ENCODE results near the gene KRTAP9-3.
"Not testable (repeated sequence)": the region's sequence is repeated elsewhere in the genome, so short reads cannot be mapped to it uniquely, and the experiment has no call there.

KRTAP9-3 gene
- 0 reads per million in 3 donors for total RNA-seq

- DNase-seq; H3K27ac ChIP-seq (ENCODE audit: insufficient read depth, low read length, poor library complexity, severe bottlenecking); H3K9me3 ChIP-seq (ENCODE audit: control insufficient read depth, low read length); H3K36me3 ChIP-seq (ENCODE audit: control insufficient read depth, insufficient read depth, low read length); H3K4me1 ChIP-seq (ENCODE audit: control insufficient read depth, insufficient read depth, low read length, poor library complexity, severe bottlenecking); H3K27me3 ChIP-seq (replicated peaks; ENCODE audit: control insufficient read depth, insufficient read depth, low read length, poor library complexity, severe bottlenecking); H3K4me3 ChIP-seq (ENCODE audit: insufficient read depth, low read depth, low read length, poor library complexity, severe bottlenecking): not testable (repeated sequence)
Observed at GRCh38 chr17:41232399-41233105, at the start of gene KRTAP9-3. TSS of gene KRTAP9-3 (plus strand) at chr17:41232449. CDS start at chr17:41232502, 53 bp downstream.

- Histone ChIP-seq H3K36me3 (ENCODE audit: control insufficient read depth, insufficient read depth, low read length) (no peaks in the 10 kb centered on the region), H3K4me1 (ENCODE audit: control insufficient read depth, insufficient read depth, low read length, poor library complexity, severe bottlenecking) (no peaks in the 10 kb centered on the region), H3K4me3 (ENCODE audit: insufficient read depth, low read depth, low read length, poor library complexity, severe bottlenecking) (no peak within 1 kb of the TSS), H3K27me3 (replicated peaks; ENCODE audit: control insufficient read depth, insufficient read depth, low read length, poor library complexity, severe bottlenecking) (no peaks in the 10 kb centered on the region), H3K9me3 (ENCODE audit: control insufficient read depth, low read length) (no peaks in the 10 kb centered on the region), H3K27ac (ENCODE audit: insufficient read depth, low read length, poor library complexity, severe bottlenecking) (no peak within 1 kb of the TSS)
- no peak for DNase-seq
Observed at GRCh38 chr17:41184480-41184961, 47.7 kb upstream of the KRTAP9-3 start, which contains the start of gene KRTAP4-1. TSS of gene KRTAP4-1 (minus strand) at chr17:41184911. CDS start at chr17:41184854, 57 bp downstream.

GRCh38 chr17:41185001-41185400, 47.2 kb upstream of the KRTAP9-3 start:
- H3K4me1 ChIP-seq (ENCODE audit: control insufficient read depth, insufficient read depth, low read length, poor library complexity, severe bottlenecking) = no peaks in the 10 kb centered on the region
- H3K27me3 ChIP-seq (replicated peaks; ENCODE audit: control insufficient read depth, insufficient read depth, low read length, poor library complexity, severe bottlenecking) = no peaks in the 10 kb centered on the region
- no peaks in the 10 kb centered on the region for H3K9me3 ChIP-seq (ENCODE audit: control insufficient read depth, low read length)
- H3K27ac ChIP-seq (ENCODE audit: insufficient read depth, low read length, poor library complexity, severe bottlenecking) = no peak overlapping the region
- no peaks in the 10 kb centered on the region for H3K36me3 ChIP-seq (ENCODE audit: control insufficient read depth, insufficient read depth, low read length)
- H3K4me3 ChIP-seq (ENCODE audit: insufficient read depth, low read depth, low read length, poor library complexity, severe bottlenecking) = no peak overlapping the region
- no peak for DNase-seq

GRCh38 chr17:41186872-41187271, 45.4 kb upstream of the KRTAP9-3 start:
- no peaks in the 10 kb centered on the region for H3K36me3 ChIP-seq (ENCODE audit: control insufficient read depth, insufficient read depth, low read length)
- no peak overlapping the region for H3K27ac ChIP-seq (ENCODE audit: insufficient read depth, low read length, poor library complexity, severe bottlenecking)
- no peaks in the 10 kb centered on the region for H3K9me3 ChIP-seq (ENCODE audit: control insufficient read depth, low read length)
- H3K27me3 ChIP-seq (replicated peaks; ENCODE audit: control insufficient read depth, insufficient read depth, low read length, poor library complexity, severe bottlenecking) = no peaks in the 10 kb centered on the region
- no peaks in the 10 kb centered on the region for H3K4me1 ChIP-seq (ENCODE audit: control insufficient read depth, insufficient read depth, low read length, poor library complexity, severe bottlenecking)
- no peak for DNase-seq
- H3K4me3 ChIP-seq (ENCODE audit: insufficient read depth, low read depth, low read length, poor library complexity, severe bottlenecking) = no peak overlapping the region

GRCh38 chr17:41189837-41190318, 42.4 kb upstream of the KRTAP9-3 start, which contains the start of gene KRTAP9-1:
TSS of gene KRTAP9-1 (plus strand) at chr17:41189887. CDS start at chr17:41189887, 0 bp downstream.
- H3K36me3 ChIP-seq (ENCODE audit: control insufficient read depth, insufficient read depth, low read length); H3K27ac ChIP-seq (ENCODE audit: insufficient read depth, low read length, poor library complexity, severe bottlenecking); H3K27me3 ChIP-seq (replicated peaks; ENCODE audit: control insufficient read depth, insufficient read depth, low read length, poor library complexity, severe bottlenecking); DNase-seq; H3K9me3 ChIP-seq (ENCODE audit: control insufficient read depth, low read length); H3K4me3 ChIP-seq (ENCODE audit: insufficient read depth, low read depth, low read length, poor library complexity, severe bottlenecking); H3K4me1 ChIP-seq (ENCODE audit: control insufficient read depth, insufficient read depth, low read length, poor library complexity, severe bottlenecking): not testable (repeated sequence)

GRCh38 chr17:41190328-41190727, 41.9 kb upstream of the KRTAP9-3 start:
- Histone ChIP-seq H3K27me3 (replicated peaks; ENCODE audit: control insufficient read depth, insufficient read depth, low read length, poor library complexity, severe bottlenecking) (no peaks in the 10 kb centered on the region), H3K4me3 (ENCODE audit: insufficient read depth, low read depth, low read length, poor library complexity, severe bottlenecking) (no peak overlapping the region), H3K9me3 (ENCODE audit: control insufficient read depth, low read length) (no peaks in the 10 kb centered on the region), H3K36me3 (ENCODE audit: control insufficient read depth, insufficient read depth, low read length) (no peaks in the 10 kb centered on the region), H3K4me1 (ENCODE audit: control insufficient read depth, insufficient read depth, low read length, poor library complexity, severe bottlenecking) (no peaks in the 10 kb centered on the region), H3K27ac (ENCODE audit: insufficient read depth, low read length, poor library complexity, severe bottlenecking) (no peak overlapping the region)
- no peak for DNase-seq

- no peaks in the 10 kb centered on the region for H3K9me3 ChIP-seq (ENCODE audit: control insufficient read depth, low read length)
- H3K4me1 ChIP-seq (ENCODE audit: control insufficient read depth, insufficient read depth, low read length, poor library complexity, severe bottlenecking) = no peaks in the 10 kb centered on the region
- H3K4me3 ChIP-seq (ENCODE audit: insufficient read depth, low read depth, low read length, poor library complexity, severe bottlenecking) = no peak overlapping the region
- no peak overlapping the region for H3K27ac ChIP-seq (ENCODE audit: insufficient read depth, low read length, poor library complexity, severe bottlenecking)
- H3K36me3 ChIP-seq (ENCODE audit: control insufficient read depth, insufficient read depth, low read length) = no peaks in the 10 kb centered on the region
- H3K27me3 ChIP-seq (replicated peaks; ENCODE audit: control insufficient read depth, insufficient read depth, low read length, poor library complexity, severe bottlenecking) = no peaks in the 10 kb centered on the region
- DNase-seq = no peak
Observed at GRCh38 chr17:41196068-41196467, 36.2 kb upstream of the KRTAP9-3 start.

GRCh38 chr17:41199421-41200078, 32.7 kb upstream of the KRTAP9-3 start:
- H3K36me3 ChIP-seq (ENCODE audit: control insufficient read depth, insufficient read depth, low read length) = no peaks in the 10 kb centered on the region
- no peaks in the 10 kb centered on the region for H3K9me3 ChIP-seq (ENCODE audit: control insufficient read depth, low read length)
- H3K4me3 ChIP-seq (ENCODE audit: insufficient read depth, low read depth, low read length, poor library complexity, severe bottlenecking) = no peak overlapping the region
- no peaks in the 10 kb centered on the region for H3K27me3 ChIP-seq (replicated peaks; ENCODE audit: control insufficient read depth, insufficient read depth, low read length, poor library complexity, severe bottlenecking)
- no peaks in the 10 kb centered on the region for H3K4me1 ChIP-seq (ENCODE audit: control insufficient read depth, insufficient read depth, low read length, poor library complexity, severe bottlenecking)
- no peak for DNase-seq
- H3K27ac ChIP-seq (ENCODE audit: insufficient read depth, low read length, poor library complexity, severe bottlenecking) = no peak overlapping the region

GRCh38 chr17:41211845-41212466, 20.3 kb upstream of the KRTAP9-3 start:
- Histone ChIP-seq H3K9me3 (ENCODE audit: control insufficient read depth, low read length) (no peaks in the 10 kb centered on the region), H3K36me3 (ENCODE audit: control insufficient read depth, insufficient read depth, low read length) (no peaks in the 10 kb centered on the region), H3K27ac (ENCODE audit: insufficient read depth, low read length, poor library complexity, severe bottlenecking) (no peak overlapping the region), H3K4me3 (ENCODE audit: insufficient read depth, low read depth, low read length, poor library complexity, severe bottlenecking) (no peak overlapping the region), H3K27me3 (replicated peaks; ENCODE audit: control insufficient read depth, insufficient read depth, low read length, poor library complexity, severe bottlenecking) (no peaks in the 10 kb centered on the region), H3K4me1 (ENCODE audit: control insufficient read depth, insufficient read depth, low read length, poor library complexity, severe bottlenecking) (no peaks in the 10 kb centered on the region)
- DNase-seq = no peak

Data from effector memory CD4-positive, alpha-beta T cell (primary cell).